ENCODE data around the gene TNFRSF21.

- TF ChIP-seq CTCF (conservative IDR thresholded peaks at IDR 0.05; ENCODE audit: low read length) (no peak), EZH2phosphoT487 (IDR thresholded peaks at IDR 0.05; ENCODE audit: borderline replicate concordance, low read depth, low read length) (no peak)
Observed at GRCh38 chr6:47206626-47207025, 103.1 kb downstream of the TNFRSF21 start.
